Measurements from ENCODE around the gene SETBP1. TPM values are rescaled to one million over a fixed set of nuclear protein-coding genes. Genes with fewer than 3 reads are reported as not detected.

SETBP1 gene
- 4.8 TPM for polyA plus RNA-seq (2012; ENCODE audit: missing spikeins)

DNA sequence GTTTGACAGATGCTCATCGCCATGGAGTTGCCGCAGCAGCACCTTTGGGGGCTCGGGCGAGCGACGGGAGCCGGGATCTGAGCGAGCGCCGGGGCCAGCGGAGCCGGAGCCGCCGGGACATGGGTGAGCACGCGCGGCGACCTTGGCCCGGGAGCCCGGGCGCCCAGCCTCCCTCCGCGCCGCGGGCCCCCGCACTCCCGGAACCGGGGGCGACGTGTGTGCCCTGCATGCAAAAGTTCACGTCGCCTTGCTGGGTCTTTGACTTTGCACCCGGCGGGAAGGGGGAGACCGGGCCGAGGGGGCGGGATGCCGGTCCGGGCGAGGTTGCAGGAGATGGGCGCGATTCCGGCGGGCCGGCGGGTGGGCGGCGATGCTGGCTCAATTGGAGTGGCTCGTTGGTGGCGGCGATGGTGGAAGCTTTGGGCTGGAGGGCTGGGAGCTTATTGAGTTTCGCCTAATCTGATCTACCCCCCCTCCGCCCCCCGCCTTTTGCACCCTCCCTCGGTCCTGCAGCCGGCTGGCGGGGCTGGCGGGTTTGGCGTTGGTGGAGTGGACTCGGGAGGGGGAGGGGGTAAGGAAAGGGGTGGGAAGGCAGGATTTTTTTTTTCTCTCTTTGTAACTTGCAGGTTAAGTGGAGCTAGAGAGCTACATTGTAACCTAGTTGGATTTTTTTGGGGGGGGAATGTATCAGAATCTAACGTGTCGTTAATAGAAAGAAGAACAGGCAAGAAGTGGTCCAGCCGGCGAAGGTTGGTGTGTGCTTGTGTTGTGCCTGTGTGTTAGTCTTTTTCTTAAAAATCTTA, at the start of gene SETBP1:
Gene SETBP1, plus strand, starts transcription at position 616 of the 803 bp plus-strand sequence. CDS start 20,459 bp downstream, outside the sequence.
- TF ChIP-seq POLR2AphosphoS5 (IDR thresholded peaks at IDR 0.05; ENCODE audit: low read depth, low read length) (no peak), POLR2A (IDR thresholded peaks at IDR 0.05; ENCODE audit: low read depth, low read length) (peak; percentile 64; the same call in 1 of the 2 replicates), TAF1 (IDR thresholded peaks at IDR 0.05; ENCODE audit: borderline replicate concordance, low read depth, low read length) (0 out of 2 replicates have a peak, but pooled peaks have one; percentile 15)
- DNase-seq (ENCODE audit: insufficient read length) (peak; percentile 44), FAIRE-seq (peak; percentile 81)

DNA sequence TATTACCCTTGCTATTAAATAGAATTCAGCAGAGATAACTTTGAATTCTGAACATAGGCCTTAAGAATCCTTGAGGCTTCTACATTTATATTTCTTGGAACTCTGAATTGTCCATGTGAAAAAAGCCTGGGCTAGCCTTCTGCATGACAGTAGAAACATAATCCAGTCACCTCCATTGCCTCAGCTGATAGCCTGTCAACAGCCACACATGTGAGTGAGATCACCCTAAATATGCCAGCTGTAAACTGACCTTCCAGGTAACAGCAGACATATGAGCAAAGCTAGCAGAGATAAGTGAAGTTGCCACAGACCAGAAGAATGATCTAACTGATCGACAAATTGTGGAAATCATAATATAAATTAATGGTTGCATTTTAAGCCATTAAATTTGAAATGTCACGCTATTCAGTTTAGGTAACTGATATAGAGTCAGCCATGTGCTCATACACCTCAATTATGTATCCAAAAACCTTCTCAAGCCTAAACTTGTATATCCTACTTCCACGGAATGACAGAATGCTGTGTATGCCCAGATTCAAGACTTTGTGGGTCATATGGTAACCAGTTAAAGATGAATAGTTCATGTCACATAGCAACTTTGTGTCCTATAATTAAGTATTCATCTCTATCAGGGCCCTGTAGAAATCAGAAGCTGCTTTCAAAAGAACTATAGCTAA, 48.1 kb upstream of the SETBP1 start:
- FAIRE-seq (no peak), DNase-seq (ENCODE audit: insufficient read length) (no peak)
- TF ChIP-seq POLR2AphosphoS5 (IDR thresholded peaks at IDR 0.05; ENCODE audit: low read depth, low read length) (no peak), POLR2A (IDR thresholded peaks at IDR 0.05; ENCODE audit: low read depth, low read length) (no peak), TAF1 (IDR thresholded peaks at IDR 0.05; ENCODE audit: borderline replicate concordance, low read depth, low read length) (no peak)

DNA sequence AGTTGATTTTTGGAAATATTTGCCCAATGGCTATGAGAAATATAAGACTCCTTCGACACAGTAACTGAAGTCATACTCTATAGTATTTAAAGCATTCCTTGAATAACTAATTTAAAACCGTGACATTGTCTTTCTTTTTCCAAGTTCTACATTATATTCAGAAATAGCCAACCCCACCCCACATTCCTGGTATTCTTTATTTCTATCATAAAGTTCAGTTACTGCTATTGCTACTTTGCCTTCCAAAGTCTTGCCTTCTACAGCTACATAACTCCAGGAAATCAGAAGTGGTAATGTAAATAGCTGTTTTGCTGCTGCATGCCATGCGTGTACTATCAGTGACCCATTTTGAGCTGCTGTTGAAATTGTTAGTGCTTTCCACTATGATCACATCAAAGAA, 45.1 kb upstream of the SETBP1 start:
- DNase-seq (ENCODE audit: insufficient read length) (no peak), FAIRE-seq (peak; percentile 14)
- TF ChIP-seq TAF1 (IDR thresholded peaks at IDR 0.05; ENCODE audit: borderline replicate concordance, low read depth, low read length) (no peak), POLR2AphosphoS5 (IDR thresholded peaks at IDR 0.05; ENCODE audit: low read depth, low read length) (no peak), POLR2A (IDR thresholded peaks at IDR 0.05; ENCODE audit: low read depth, low read length) (no peak)

DNA sequence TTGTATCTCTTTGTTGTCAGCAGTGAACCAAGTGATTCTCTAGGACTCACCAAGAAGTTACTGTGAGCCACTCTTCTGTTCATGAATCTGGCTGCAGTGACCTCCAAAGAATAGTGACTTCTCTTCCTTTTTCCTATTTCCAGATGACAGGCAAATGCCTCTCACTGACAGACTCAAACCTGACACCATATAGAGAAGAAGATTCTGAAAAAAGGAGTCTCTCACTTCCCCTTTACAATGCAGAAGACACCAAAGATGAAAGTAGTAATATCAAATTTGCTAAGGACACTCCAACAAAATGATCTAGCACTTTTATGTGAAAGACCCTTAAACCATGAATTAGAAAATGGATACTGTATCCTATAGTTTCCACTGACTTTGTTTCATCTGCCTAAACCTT, 44.4 kb upstream of the SETBP1 start:
- TF ChIP-seq POLR2A (IDR thresholded peaks at IDR 0.05; ENCODE audit: low read depth, low read length) (no peak), POLR2AphosphoS5 (IDR thresholded peaks at IDR 0.05; ENCODE audit: low read depth, low read length) (no peak), TAF1 (IDR thresholded peaks at IDR 0.05; ENCODE audit: borderline replicate concordance, low read depth, low read length) (no peak)
- peak; percentile 64 for FAIRE-seq
- DNase-seq (ENCODE audit: insufficient read length) = no peak

DNA sequence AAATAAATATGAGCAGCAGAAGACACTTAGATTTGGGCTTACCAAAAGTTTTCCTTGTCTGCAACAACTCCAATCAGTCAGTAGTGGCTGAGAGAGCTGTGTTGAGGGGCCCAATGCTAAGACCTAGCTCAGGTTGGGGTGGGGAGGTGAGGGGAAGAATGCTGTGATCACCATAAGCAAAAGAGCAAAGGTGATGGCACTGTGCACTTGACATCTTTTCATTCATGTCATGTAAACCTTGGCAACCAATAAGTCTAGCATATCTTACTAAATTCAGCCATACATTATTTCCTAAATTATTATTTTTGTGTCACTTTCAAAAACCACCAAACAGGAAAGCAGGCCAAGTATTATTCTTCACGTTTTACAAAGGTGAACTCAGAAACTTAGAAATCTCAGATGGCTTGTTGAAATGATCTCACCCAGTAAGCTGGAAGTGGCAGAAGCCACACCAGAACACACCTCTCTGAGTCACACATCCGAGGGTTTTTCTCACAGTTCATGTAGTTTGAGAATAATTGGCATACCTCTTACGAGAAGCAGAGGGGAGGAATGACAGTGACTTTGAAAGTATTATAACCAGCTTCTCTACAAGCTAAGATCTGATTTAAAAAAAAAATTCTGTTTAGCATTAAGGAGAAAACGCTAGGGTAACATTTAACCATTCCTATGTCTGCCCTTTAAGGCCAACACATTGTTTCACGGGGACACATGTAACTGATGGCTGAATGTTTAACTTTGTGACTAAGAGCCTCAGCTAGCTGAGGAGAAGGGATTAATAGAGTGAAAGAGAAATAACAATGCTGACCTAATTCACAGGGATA, 43.3 kb upstream of the SETBP1 start:
- TF ChIP-seq TAF1 (IDR thresholded peaks at IDR 0.05; ENCODE audit: borderline replicate concordance, low read depth, low read length) (no peak), POLR2AphosphoS5 (IDR thresholded peaks at IDR 0.05; ENCODE audit: low read depth, low read length) (no peak), POLR2A (IDR thresholded peaks at IDR 0.05; ENCODE audit: low read depth, low read length) (no peak)
- FAIRE-seq (no peak), DNase-seq (ENCODE audit: insufficient read length) (no peak)

DNA sequence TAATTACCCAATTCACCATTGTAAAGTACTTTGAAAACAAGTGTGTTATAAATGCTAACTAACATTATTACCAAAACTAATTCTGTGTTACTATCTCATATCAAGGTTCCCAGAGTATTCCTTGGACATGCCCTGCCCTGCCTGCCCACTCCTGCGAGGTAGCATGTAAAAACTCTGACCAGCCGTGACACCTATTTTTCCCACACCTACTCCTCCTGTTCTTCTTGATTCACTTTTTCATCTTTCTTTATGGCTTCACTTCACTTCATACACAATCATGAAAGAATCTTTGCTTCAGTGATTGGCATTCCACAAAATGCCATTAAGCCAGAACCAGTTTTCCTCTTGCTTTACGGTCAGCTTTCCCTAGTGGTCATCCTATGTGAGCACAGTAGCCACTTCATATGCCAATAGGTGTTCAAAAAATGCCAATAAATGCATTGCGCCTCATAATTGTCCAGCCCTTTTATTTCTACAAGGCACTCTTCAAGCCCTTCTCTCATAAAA, 42.6 kb upstream of the SETBP1 start:
- TF ChIP-seq POLR2A (IDR thresholded peaks at IDR 0.05; ENCODE audit: low read depth, low read length) = no peak
- no peak for TF ChIP-seq POLR2AphosphoS5 (IDR thresholded peaks at IDR 0.05; ENCODE audit: low read depth, low read length)
- TF ChIP-seq TAF1 (IDR thresholded peaks at IDR 0.05; ENCODE audit: borderline replicate concordance, low read depth, low read length) = no peak
- FAIRE-seq (no peak), DNase-seq (ENCODE audit: insufficient read length) (no peak)

DNA sequence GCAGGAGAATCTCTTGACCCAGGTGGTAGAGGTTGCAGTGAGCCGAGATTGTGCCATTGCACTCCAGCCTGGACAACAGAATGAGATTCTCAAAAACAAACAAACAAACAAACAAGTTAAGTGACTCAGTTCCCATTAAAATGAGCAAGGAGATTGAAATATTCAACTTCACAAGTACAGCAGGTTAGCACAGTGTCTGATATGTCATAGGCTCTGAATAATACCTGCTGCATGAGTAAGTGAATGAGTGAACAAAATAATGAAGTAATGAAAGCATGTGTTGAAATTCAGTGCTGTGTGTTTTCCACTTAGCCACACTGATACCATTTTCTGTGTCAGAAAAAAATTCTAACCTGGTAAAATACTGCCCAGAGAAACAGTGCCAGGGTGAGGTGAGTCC, 41.9 kb upstream of the SETBP1 start:
- FAIRE-seq (no peak), DNase-seq (ENCODE audit: insufficient read length) (no peak)
- TF ChIP-seq TAF1 (IDR thresholded peaks at IDR 0.05; ENCODE audit: borderline replicate concordance, low read depth, low read length) = no peak
- no peak for TF ChIP-seq POLR2AphosphoS5 (IDR thresholded peaks at IDR 0.05; ENCODE audit: low read depth, low read length)
- TF ChIP-seq POLR2A (IDR thresholded peaks at IDR 0.05; ENCODE audit: low read depth, low read length) = no peak

DNA sequence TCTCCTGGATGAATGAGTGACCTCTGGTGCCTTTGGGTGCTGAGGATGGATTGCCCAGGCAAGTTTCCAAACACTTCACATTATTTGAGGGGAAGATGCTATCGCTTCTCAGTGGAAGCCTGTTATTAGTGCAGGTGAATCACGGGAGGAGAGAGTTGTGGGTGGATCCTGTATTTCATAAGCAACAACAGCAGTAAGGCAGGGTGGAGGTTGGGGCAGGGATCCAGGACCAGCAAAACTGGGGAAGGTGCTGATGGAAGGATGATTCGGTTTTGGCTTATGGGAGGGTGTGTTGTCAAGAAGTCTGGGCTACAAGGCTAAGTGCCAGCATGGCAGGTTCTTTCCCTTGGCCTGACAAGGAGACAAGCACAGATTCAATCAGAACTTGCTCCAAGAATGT, 37.7 kb upstream of the SETBP1 start:
- no peak for DNase-seq (ENCODE audit: insufficient read length)
- TF ChIP-seq POLR2A (IDR thresholded peaks at IDR 0.05; ENCODE audit: low read depth, low read length) = no peak
- TF ChIP-seq POLR2AphosphoS5 (IDR thresholded peaks at IDR 0.05; ENCODE audit: low read depth, low read length) = no peak
- no peak for TF ChIP-seq TAF1 (IDR thresholded peaks at IDR 0.05; ENCODE audit: borderline replicate concordance, low read depth, low read length)
- no peak for FAIRE-seq

DNA sequence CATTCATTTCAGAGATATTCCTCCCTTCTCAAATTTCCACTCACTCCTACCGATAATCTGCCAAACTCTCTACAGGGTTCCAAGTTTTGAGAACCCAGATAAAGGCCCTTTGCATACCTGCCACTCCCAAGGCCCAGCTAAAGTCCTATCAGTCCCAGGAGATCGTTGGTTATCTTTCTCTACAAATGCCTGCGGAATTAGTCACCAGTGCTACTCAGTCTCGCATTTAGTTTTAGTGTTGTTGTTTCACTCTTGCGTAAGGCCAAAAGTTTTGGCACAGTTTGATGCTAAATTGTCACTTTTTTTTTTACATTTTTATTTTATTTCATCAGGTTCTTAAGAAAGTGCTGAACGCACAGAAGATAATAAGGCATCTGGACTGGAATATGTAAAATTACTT, 29.2 kb upstream of the SETBP1 start:
- no peak for DNase-seq (ENCODE audit: insufficient read length)
- TF ChIP-seq TAF1 (IDR thresholded peaks at IDR 0.05; ENCODE audit: borderline replicate concordance, low read depth, low read length) = no peak
- TF ChIP-seq POLR2AphosphoS5 (IDR thresholded peaks at IDR 0.05; ENCODE audit: low read depth, low read length) = no peak
- no peak for TF ChIP-seq POLR2A (IDR thresholded peaks at IDR 0.05; ENCODE audit: low read depth, low read length)
- no peak for FAIRE-seq

DNA sequence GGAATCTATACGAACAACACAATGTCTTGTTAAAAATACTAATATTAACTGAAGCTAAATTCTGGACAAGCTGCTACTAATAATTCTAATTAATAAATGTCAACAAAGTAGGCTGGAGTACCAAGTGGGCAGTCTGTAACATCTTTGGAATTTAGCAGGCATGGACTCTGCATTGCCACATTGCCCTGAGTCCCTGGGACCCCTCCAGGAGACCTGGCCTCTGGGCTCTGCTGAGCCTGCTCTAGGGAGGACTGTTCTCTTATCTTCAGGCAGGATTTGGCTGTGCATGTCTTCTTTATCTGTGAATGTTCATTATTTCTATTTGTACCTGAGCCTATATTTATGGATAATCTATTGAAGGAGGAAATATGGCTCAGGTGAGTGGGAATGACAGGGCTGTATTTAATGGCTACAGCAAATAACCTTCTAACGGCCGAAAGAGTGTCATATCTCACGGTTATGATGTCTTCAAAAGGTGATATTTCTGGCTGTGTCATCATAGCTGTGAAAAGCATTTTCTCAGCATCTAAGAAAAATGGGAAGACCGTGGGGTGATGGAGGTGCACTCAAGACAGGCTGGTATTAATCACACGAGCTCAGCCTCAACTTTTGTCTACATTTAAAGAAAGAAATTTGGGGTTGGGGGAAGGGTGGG, 28.6 kb upstream of the SETBP1 start:
- FAIRE-seq = no peak
- no peak for DNase-seq (ENCODE audit: insufficient read length)

More for the DNA sequence above, 28.6 kb upstream of the SETBP1 start:
- TF ChIP-seq POLR2AphosphoS5 (IDR thresholded peaks at IDR 0.05; ENCODE audit: low read depth, low read length) = no peak
- no peak for TF ChIP-seq POLR2A (IDR thresholded peaks at IDR 0.05; ENCODE audit: low read depth, low read length)
- TF ChIP-seq TAF1 (IDR thresholded peaks at IDR 0.05; ENCODE audit: borderline replicate concordance, low read depth, low read length) = no peak
